ENCODE results near the gene ARL8B. TPM values are rescaled to one million over a fixed set of nuclear protein-coding genes. Genes with fewer than 3 reads are reported as not detected.
"Not testable (repeated sequence)": the region's sequence is repeated elsewhere in the genome, so short reads cannot be mapped to it uniquely, and the experiment has no call there.

ARL8B gene
- total and polyA plus RNA-seq, 2 donors (not counting 1 experiment from before 2014, with no cell fraction given) = 14.5 to 67.3 TPM

GRCh38 chr3:5106933-5107334, 15.2 kb upstream of the ARL8B start:
- H3K79me2 ChIP-seq (ENCODE audit: control insufficient read depth, insufficient read depth, low read length); H3K27ac Mint-ChIP-seq; H3K9ac ChIP-seq (ENCODE audit: low read length); H4K20me1 ChIP-seq (ENCODE audit: control insufficient read depth, insufficient read depth, low read length, poor library complexity, severe bottlenecking); ATAC-seq (ENCODE audit: low read depth); H3K36me3 ChIP-seq (replicated peaks in 1 of 2; ENCODE audit: control extremely low read depth in 1 of 2, control insufficient read depth in 1 of 2, extremely low read depth in 1 of 2, insufficient read depth in 2 of 2, low read length in 1 of 2); H3K9me3 Mint-ChIP-seq (ENCODE audit: insufficient read depth); H3K4me2 ChIP-seq (replicated peaks; ENCODE audit: low read depth, low read length, poor library complexity, severe bottlenecking); H3K27me3 Mint-ChIP-seq; DNase-seq; H3K9me3 ChIP-seq (ENCODE audit: control extremely low read depth in 1 of 3, control insufficient read depth in 2 of 3, insufficient read depth in 1 of 3, low read length in 2 of 3); H3K4me1 ChIP-seq (ENCODE audit: control insufficient read depth in 2 of 2, insufficient read depth in 2 of 2, low read length in 2 of 2); H3K27ac ChIP-seq (ENCODE audit: low read length in 2 of 2); H3K27me3 ChIP-seq (replicated peaks in 1 of 4; ENCODE audit: control extremely low read depth in 1 of 4, control insufficient read depth in 3 of 4, insufficient read depth in 4 of 4, low read length in 3 of 4); H3K4me1 Mint-ChIP-seq; POLR2A ChIA-PET; H2AFZ ChIP-seq (ENCODE audit: insufficient read depth, low read depth, low read length, poor library complexity, severe bottlenecking); H3K4me3 Mint-ChIP-seq; intact Hi-C loops (cut with micrococcal nuclease); H3K4me3 ChIP-seq (ENCODE audit: control extremely low read depth in 1 of 5, extremely low read depth in 1 of 5, insufficient read depth in 1 of 5, low read depth in 2 of 5, low read length in 4 of 5): not testable (repeated sequence)
- 83% methylated on average over 1 of the region's 2 CpGs for WGBS (ENCODE audit: insufficient coverage)
- CTCF ChIA-PET = interaction anchor here (0.9 kb wide), 1 partner anchor 396 kb away, joined by 4 read pairs; no protein-coding TSS in a partner anchor

- no peak overlapping the region for H2AFZ ChIP-seq (ENCODE audit: insufficient read depth, low read depth, low read length, poor library complexity, severe bottlenecking)
- Mint-ChIP-seq H3K9me3 (ENCODE audit: insufficient read depth) (no peaks in the 10 kb centered on the region), H3K4me3 (no peak overlapping the region), H3K27ac (no peak overlapping the region), H3K4me1 (no peaks in the 10 kb centered on the region), H3K27me3 (peaks cover 6% of the 10 kb centered on the region)
- no peaks in the 10 kb centered on the region for H3K4me1 ChIP-seq (ENCODE audit: control insufficient read depth in 2 of 2, insufficient read depth in 2 of 2, low read length in 2 of 2)
- no peak for TF ChIP-seq EZH2 (IDR thresholded peaks at IDR 0.05; ENCODE audit: borderline replicate concordance, insufficient read depth, low read depth, low read length, poor library complexity, severe bottlenecking)
- TF ChIP-seq CTCF (IDR thresholded peaks at IDR 0.05) = no peak
- DNase-seq (no peak), ATAC-seq (ENCODE audit: low read depth) (no peak)
- H3K27me3 ChIP-seq (replicated peaks in 1 of 4; ENCODE audit: control extremely low read depth in 1 of 4, control insufficient read depth in 3 of 4, insufficient read depth in 4 of 4, low read length in 3 of 4) = no peaks in the 10 kb centered on the region
- no peak overlapping the region for H3K4me2 ChIP-seq (replicated peaks; ENCODE audit: low read depth, low read length, poor library complexity, severe bottlenecking)
- H3K36me3 ChIP-seq (replicated peaks in 1 of 2; ENCODE audit: control extremely low read depth in 1 of 2, control insufficient read depth in 1 of 2, extremely low read depth in 1 of 2, insufficient read depth in 2 of 2, low read length in 1 of 2) = no peaks in the 10 kb centered on the region
- ChIA-PET POLR2A (no interaction called here), CTCF (interaction anchor here (0.7 to 1.0 kb wide), 2 partner anchors 11 to 440 kb away, joined by 3 read pairs; no protein-coding TSS in a partner anchor)
- H3K4me3 ChIP-seq (ENCODE audit: control extremely low read depth in 1 of 5, extremely low read depth in 1 of 5, insufficient read depth in 1 of 5, low read depth in 2 of 5, low read length in 4 of 5) = no peak overlapping the region
- no peak overlapping the region for H3K9ac ChIP-seq (ENCODE audit: low read length)
- H3K79me2 ChIP-seq (ENCODE audit: control insufficient read depth, insufficient read depth, low read length) = no peaks in the 10 kb centered on the region
- no peak overlapping the region for H3K27ac ChIP-seq (ENCODE audit: low read length in 2 of 2)
- WGBS (ENCODE audit: insufficient coverage) = 92% methylated on average over 2 of the region's 3 CpGs
- H4K20me1 ChIP-seq (ENCODE audit: control insufficient read depth, insufficient read depth, low read length, poor library complexity, severe bottlenecking) = no peaks in the 10 kb centered on the region
- H3K9me3 ChIP-seq (ENCODE audit: control extremely low read depth in 1 of 3, control insufficient read depth in 2 of 3, insufficient read depth in 1 of 3, low read length in 2 of 3) = peaks cover 0 to 2% (median 0%) of the 10 kb centered on the region in 3 donors
- intact Hi-C loops (cut with micrococcal nuclease) = no loop called here
Measured at GRCh38 chr3:5110337-5110736, 11.8 kb upstream of the ARL8B start.
